Loucy (cell line): Measurements from ENCODE around the gene SLC24A1.

Source experiments
- H2AFZ ChIP-seq: fragments of 200-600 bp; sonication (generic); 2 replicates; pipeline ENCODE4 v1.6.0; 2016; ENCODE audit warnings: antibody characterized with exemption, mild to moderate bottlenecking, low read length, moderate library complexity
- H3F3A ChIP-seq: fragments of 200-600 bp; 2 replicates; pipeline ENCODE4 v1.6.0; 2016; ENCODE audit warnings: antibody characterized with exemption, low read depth, mild to moderate bottlenecking
- H3K27me3 ChIP-seq: fragments of 200-600 bp; sonication (generic); 2 replicates; pipeline ENCODE4 v1.6.1; 2014; ENCODE audit warnings: low read length, mild to moderate bottlenecking; ENCODE audit not compliant: insufficient read depth, poor library complexity, severe bottlenecking
- H3K36me3 ChIP-seq: fragments of 200-600 bp; sonication (generic); 2 replicates; pipeline ENCODE4 v1.6.1; 2016; ENCODE audit warnings: low read length; ENCODE audit not compliant: insufficient read depth
- H3K4me1 ChIP-seq: fragments of 200-600 bp; sonication (generic); 2 replicates; pipeline ENCODE4 v1.5.1; 2014; ENCODE audit warnings: low read length, mild to moderate bottlenecking; ENCODE audit not compliant: insufficient read depth, poor library complexity, severe bottlenecking
- H3K4me2 ChIP-seq: fragments of 200-600 bp; sonication (generic); 2 replicates; pipeline ENCODE4 v1.6.0; 2014; ENCODE audit warnings: antibody characterized with exemption, low read length, low read depth, mild to moderate bottlenecking; ENCODE audit not compliant: poor library complexity, severe bottlenecking
- H3K4me3 ChIP-seq: fragments of 200-600 bp; sonication (generic); 2 replicates; pipeline ENCODE4 v1.5.1; 2014; ENCODE audit warnings: low read length, mild to moderate bottlenecking, mixed read lengths; ENCODE audit not compliant: poor library complexity, severe bottlenecking
- H3K79me2 ChIP-seq: fragments of 200-600 bp; sonication (generic); 2 replicates; pipeline ENCODE4 v1.6.1; 2014; ENCODE audit warnings: low read length; ENCODE audit not compliant: insufficient read depth
- H3K9ac ChIP-seq: fragments of 200-600 bp; sonication (generic); 2 replicates; pipeline ENCODE4 v1.6.0; 2014; ENCODE audit warnings: mild to moderate bottlenecking, low read depth, low read length, moderate library complexity; ENCODE audit not compliant: poor library complexity, severe bottlenecking
- H3K9me2 ChIP-seq: fragments of 200-600 bp; sonication (generic); replicated peaks from 2 replicates; pipeline ENCODE4 v1.6.1; 2016; ENCODE audit warnings: low read depth, low read length, mixed read lengths
- H3K9me3 ChIP-seq: fragments of 200-600 bp; sonication (generic); 2 replicates; pipeline ENCODE4 v1.6.1; 2014; ENCODE audit warnings: mild to moderate bottlenecking, antibody characterized with exemption, low read length, low read depth; ENCODE audit not compliant: insufficient read depth
- H4K20me1 ChIP-seq: fragments of 200-600 bp; sonication (generic); 2 replicates; pipeline ENCODE4 v1.6.0; 2014; ENCODE audit warnings: antibody characterized with exemption, low read length, mild to moderate bottlenecking; ENCODE audit not compliant: insufficient read depth, poor library complexity, severe bottlenecking
- EZH2phosphoT487 ChIP-seq: fragments of 200-600 bp; IDR thresholded peaks from 2 replicates; pipeline ENCODE4 v1.6.1; 2018; ENCODE audit warnings: antibody characterized with exemption, mild to moderate bottlenecking, moderate library complexity, borderline replicate concordance
- TF ChIP-seq, protein P1 (sequence below): fragments of 200-600 bp; sonication (generic); conservative IDR thresholded peaks from 2 replicates; pipeline ENCODE4 v1.5.1; 2014; ENCODE audit warnings: mild to moderate bottlenecking, antibody characterized with exemption, low read length

The SLC24A1 gene

DNA sequence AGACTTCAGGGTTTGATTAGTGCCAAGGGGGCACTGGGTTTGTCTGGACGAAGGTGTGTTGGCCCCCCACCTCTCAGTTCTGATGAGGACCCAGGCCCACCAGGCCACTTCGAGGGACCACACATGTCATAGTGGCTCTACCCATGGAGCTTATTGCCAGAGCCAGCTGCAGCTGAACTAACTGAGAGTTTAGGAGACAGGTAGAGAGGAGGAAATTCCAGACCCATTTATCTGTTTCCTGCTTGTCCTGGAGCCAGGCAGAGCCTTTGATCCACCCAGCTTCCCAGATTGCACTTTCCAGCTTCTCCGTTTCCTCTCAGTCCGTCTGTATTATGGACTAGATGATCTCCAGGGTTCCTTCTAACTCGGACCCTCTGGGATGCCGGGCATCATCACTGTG lies 20.9 kb downstream of the SLC24A1 start:
- Histone ChIP-seq H3K4me1 (no peaks in the 10 kb centered on the region), H3K27me3 (no peaks in the 10 kb centered on the region), H3F3A (no peaks in the 10 kb centered on the region), H4K20me1 (no peaks in the 10 kb centered on the region), H3K9me2 (no peaks in the 10 kb centered on the region), H3K9ac (no peak overlapping the region), H3K4me3 (no peak overlapping the region), H3K79me2 (no peaks in the 10 kb centered on the region), H3K9me3 (no peaks in the 10 kb centered on the region), H3K36me3 (no peaks in the 10 kb centered on the region), H2AFZ (no peak overlapping the region), H3K4me2 (no peak overlapping the region)
- TF ChIP-seq EZH2phosphoT487, result no peak
- TF ChIP-seq, protein P1, sequence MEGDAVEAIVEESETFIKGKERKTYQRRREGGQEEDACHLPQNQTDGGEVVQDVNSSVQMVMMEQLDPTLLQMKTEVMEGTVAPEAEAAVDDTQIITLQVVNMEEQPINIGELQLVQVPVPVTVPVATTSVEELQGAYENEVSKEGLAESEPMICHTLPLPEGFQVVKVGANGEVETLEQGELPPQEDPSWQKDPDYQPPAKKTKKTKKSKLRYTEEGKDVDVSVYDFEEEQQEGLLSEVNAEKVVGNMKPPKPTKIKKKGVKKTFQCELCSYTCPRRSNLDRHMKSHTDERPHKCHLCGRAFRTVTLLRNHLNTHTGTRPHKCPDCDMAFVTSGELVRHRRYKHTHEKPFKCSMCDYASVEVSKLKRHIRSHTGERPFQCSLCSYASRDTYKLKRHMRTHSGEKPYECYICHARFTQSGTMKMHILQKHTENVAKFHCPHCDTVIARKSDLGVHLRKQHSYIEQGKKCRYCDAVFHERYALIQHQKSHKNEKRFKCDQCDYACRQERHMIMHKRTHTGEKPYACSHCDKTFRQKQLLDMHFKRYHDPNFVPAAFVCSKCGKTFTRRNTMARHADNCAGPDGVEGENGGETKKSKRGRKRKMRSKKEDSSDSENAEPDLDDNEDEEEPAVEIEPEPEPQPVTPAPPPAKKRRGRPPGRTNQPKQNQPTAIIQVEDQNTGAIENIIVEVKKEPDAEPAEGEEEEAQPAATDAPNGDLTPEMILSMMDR, result no peak

DNA sequence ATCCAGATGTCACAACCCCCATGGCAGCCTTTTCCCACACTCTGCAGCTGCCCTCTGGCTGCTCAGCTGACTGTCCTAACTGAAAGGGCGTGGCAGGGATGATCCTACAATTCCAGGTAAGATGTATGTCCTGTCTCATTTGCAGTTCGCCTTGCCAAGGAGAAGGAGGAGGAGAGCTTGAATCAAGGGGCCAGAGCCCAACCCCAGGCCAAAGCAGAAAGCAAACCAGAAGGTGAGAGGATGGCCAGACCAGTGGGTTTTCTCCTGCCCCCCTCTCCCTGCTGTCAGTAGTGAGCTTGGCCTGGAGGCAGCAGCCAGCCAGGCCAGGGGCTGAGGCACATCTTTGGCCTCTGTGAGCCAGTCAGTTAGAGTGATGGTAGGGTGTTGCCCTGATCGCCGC lies 22.5 kb downstream of the SLC24A1 start:
- Histone ChIP-seq H3F3A (no peaks in the 10 kb centered on the region), H3K4me2 (no peak overlapping the region), H3K36me3 (no peaks in the 10 kb centered on the region), H3K4me1 (no peaks in the 10 kb centered on the region), H3K9me3 (no peaks in the 10 kb centered on the region), H3K9me2 (no peaks in the 10 kb centered on the region), H3K9ac (no peak overlapping the region), H3K79me2 (no peaks in the 10 kb centered on the region), H3K27me3 (no peaks in the 10 kb centered on the region), H3K4me3 (no peak overlapping the region), H4K20me1 (no peaks in the 10 kb centered on the region), H2AFZ (no peak overlapping the region)
- no peak for TF ChIP-seq EZH2phosphoT487
- TF ChIP-seq, protein P1, result no peak

DNA sequence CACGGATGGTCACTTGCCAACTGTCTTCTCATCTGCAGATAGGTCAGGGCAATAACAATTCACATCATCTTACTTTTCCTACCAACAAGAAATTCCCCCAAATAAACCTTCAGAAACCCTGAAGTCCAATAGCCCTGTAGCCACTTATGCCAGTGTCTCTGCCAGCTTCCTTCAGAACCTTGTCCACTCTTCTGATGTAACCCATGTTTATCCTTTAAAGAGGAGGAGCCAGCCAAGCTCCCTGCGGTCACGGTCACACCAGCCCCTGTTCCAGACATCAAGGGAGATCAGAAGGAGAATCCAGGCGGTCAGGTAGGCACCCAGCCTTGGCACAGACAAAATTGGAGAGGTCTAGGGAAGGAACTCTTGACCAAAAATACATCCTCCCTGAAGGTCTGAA lies 23.7 kb downstream of the SLC24A1 start:
- Histone ChIP-seq H3K9ac (no peak overlapping the region), H4K20me1 (no peaks in the 10 kb centered on the region), H3K9me3 (no peaks in the 10 kb centered on the region), H3K4me2 (no peak overlapping the region), H3K27me3 (no peaks in the 10 kb centered on the region), H2AFZ (no peak overlapping the region), H3K9me2 (no peaks in the 10 kb centered on the region), H3K4me1 (no peaks in the 10 kb centered on the region), H3K36me3 (no peaks in the 10 kb centered on the region), H3K79me2 (no peaks in the 10 kb centered on the region), H3K4me3 (no peak overlapping the region), H3F3A (no peaks in the 10 kb centered on the region)
- TF ChIP-seq, protein P1, result no peak
- TF ChIP-seq EZH2phosphoT487, result no peak
